ENCODE results near the gene SLC22A25. TPM values are rescaled to one million over a fixed set of nuclear protein-coding genes. Genes with fewer than 3 reads are reported as not detected.

SLC22A25 gene
- total RNA-seq, 1 experiment from 2014 or later, result not detected

GRCh38 chr11:63226488-63227114, 16.8 kb downstream of the SLC22A25 start:
- Histone ChIP-seq H4K20me1 (ENCODE audit: control insufficient read depth, insufficient read depth, insufficient read length) (no peaks in the 10 kb centered on the region), H2BK12ac (ENCODE audit: insufficient read length, low read depth, low read length) (no peak overlapping the region), H2AK5ac (ENCODE audit: insufficient read length, low read length) (no peak overlapping the region), H3K23ac (ENCODE audit: insufficient read length, low read depth, low read length) (no peak overlapping the region), H3K79me1 (ENCODE audit: insufficient read depth, low read depth, low read length, poor library complexity, severe bottlenecking) (no peaks in the 10 kb centered on the region), H3K23me2 (ENCODE audit: insufficient read length, low read depth, low read length, poor library complexity, severe bottlenecking) (no peaks in the 10 kb centered on the region), H4K91ac (ENCODE audit: insufficient read length, low read depth, low read length) (no peak overlapping the region), H3T11ph (ENCODE audit: low read length) (no peak overlapping the region), H2BK15ac (ENCODE audit: low read depth, low read length) (no peak overlapping the region), H2AFZ (ENCODE audit: low read length) (no peak overlapping the region), H3K4me1 (ENCODE audit: insufficient read depth, low read length) (no peaks in the 10 kb centered on the region), H4K5ac (ENCODE audit: insufficient read length, low read depth, low read length) (no peak overlapping the region), H3K4ac (ENCODE audit: low read depth, low read length) (no peak overlapping the region), H3K14ac (ENCODE audit: insufficient read depth, low read length) (no peak overlapping the region), H2BK120ac (ENCODE audit: low read depth, low read length, poor library complexity, severe bottlenecking) (no peak overlapping the region), H2BK5ac (ENCODE audit: insufficient read length, low read length) (no peak overlapping the region), H3K27me3 (ENCODE audit: insufficient read depth, low read length) (no peaks in the 10 kb centered on the region), H3K9ac (ENCODE audit: extremely low read depth, insufficient read length, low read length) (no peak overlapping the region), H4K8ac (replicated peaks; ENCODE audit: insufficient read length, low read depth, low read length) (no peak overlapping the region), H2BK20ac (ENCODE audit: low read depth, low read length, poor library complexity, severe bottlenecking) (no peak overlapping the region), H3K79me2 (ENCODE audit: insufficient read depth, low read length) (no peaks in the 10 kb centered on the region), H3K27ac (ENCODE audit: insufficient read length, low read depth, low read length) (no peak overlapping the region), H3K4me2 (ENCODE audit: insufficient read depth, insufficient read length, low read length) (no peak overlapping the region), H3K18ac (ENCODE audit: insufficient read length, low read depth, low read length) (no peak overlapping the region), H3K9me3 (ENCODE audit: control insufficient read depth, low read depth, low read length) (no peaks in the 10 kb centered on the region), H3K56ac (ENCODE audit: insufficient read length, low read depth, low read length) (no peak overlapping the region)
- WGBS (ENCODE audit: extremely low coverage, insufficient read length, low lambda C conversion rate), result no CpG with 5 or more reads among the region's 1 CpG
- no peak for DNase-seq
- no peaks in the 10 kb centered on the region for H3K27me3 Mint-ChIP-seq (ENCODE audit: low read depth)
- no peak for TF ChIP-seq CTCF (conservative IDR thresholded peaks at IDR 0.05)
- H3K36me3 Mint-ChIP-seq (ENCODE audit: insufficient read depth in 1 of 3, low read depth in 3 of 3), result no peaks in the 10 kb centered on the region
- no peak overlapping the region for H3K27ac Mint-ChIP-seq
- no peaks in the 10 kb centered on the region for H3K4me1 Mint-ChIP-seq
- H3K4me3 Mint-ChIP-seq, result no peak overlapping the region
- H3K9me3 Mint-ChIP-seq, result peaks cover 8 to 10% of the 10 kb centered on the region in 2 experiments; a peak in 4 of 5 replicates

Data from H9 (cell line).